ENCODE results near the gene PACC1. TPM values are rescaled to one million over a fixed set of nuclear protein-coding genes. Genes with fewer than 3 reads are reported as not detected.

PACC1 gene
- total RNA-seq = 9.7 and 21.2 TPM in 2 replicates

DNA sequence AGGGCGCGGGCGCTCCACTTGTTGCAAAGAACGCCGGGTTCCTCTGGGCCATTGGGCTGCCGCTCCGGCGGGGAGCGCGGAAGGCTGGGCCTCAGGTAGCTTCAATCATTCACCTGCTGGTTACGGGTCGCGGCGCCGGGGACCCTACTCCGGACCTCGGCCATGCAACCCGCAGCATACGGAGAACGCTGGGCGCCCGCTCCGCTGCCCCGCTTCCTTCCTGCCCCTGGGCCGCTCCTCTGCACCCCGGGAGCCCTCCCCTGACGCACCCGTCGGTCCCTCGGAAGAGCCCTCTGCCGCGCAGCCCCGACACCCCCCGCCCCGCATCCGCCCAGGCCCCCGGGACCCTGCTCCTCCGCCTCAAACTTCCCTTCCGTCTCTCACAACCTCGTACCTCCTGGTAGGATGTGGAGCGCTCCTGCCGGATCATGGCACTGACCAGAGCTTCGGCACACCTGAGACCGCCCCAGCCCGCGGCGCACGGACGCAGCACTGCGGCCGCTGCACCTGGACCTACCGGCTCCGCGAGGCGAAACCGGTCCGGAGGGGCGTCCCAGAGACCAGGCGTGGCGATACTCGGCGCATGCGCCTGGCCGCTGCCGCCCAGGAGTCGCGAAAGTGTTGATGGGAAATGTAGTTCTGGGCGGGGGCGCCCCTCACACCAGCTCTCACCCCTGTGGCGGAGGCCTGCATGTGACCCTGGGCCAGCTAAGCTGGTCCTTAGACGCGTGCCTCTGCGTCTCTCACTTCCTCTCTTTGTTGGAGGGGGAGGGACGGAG lies at the start of gene PACC1:
Gene PACC1 (minus strand): TSS at position 559 of the 779 bp plus-strand sequence. CDS start 129 bp downstream, at position 430.
- DNase-seq (ENCODE audit: low read depth) = peak; percentile 56

DNA sequence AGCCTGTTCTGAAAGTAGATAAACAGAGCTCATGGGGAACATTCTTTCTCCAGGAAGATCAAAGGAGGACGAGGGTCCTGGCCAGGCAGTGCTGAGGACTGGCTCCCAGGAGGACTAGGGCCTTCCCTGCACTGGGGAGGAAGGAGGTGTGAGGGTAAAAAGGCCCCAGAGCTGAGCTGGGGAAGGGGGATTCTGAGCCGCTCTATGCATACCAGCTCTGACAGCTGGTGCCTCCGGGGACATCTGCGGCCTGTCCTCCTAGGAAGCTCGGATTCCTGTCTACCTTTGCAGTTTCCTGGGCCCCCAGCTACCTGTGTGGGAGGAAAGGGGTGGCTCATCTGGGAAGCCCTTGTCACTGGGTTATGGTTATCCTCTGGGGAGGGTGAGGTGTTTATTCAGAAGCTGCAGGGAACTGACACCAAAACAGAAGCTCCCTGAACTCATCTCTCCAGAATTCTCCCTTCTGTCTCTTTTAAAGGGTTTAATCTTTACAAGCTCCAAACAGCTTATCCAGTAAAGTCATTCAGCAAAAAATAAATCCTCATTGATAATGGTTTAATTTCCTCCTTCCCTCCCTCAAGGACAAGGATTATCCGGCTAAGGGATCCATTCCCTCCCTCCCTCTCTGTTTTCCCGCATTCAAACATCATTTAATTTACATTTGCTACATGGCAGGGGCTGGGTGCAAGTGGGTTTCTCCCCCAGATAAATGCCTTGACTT lies 49.0 kb upstream of the PACC1 start:
- DNase-seq (ENCODE audit: low read depth) = no peak

DNA sequence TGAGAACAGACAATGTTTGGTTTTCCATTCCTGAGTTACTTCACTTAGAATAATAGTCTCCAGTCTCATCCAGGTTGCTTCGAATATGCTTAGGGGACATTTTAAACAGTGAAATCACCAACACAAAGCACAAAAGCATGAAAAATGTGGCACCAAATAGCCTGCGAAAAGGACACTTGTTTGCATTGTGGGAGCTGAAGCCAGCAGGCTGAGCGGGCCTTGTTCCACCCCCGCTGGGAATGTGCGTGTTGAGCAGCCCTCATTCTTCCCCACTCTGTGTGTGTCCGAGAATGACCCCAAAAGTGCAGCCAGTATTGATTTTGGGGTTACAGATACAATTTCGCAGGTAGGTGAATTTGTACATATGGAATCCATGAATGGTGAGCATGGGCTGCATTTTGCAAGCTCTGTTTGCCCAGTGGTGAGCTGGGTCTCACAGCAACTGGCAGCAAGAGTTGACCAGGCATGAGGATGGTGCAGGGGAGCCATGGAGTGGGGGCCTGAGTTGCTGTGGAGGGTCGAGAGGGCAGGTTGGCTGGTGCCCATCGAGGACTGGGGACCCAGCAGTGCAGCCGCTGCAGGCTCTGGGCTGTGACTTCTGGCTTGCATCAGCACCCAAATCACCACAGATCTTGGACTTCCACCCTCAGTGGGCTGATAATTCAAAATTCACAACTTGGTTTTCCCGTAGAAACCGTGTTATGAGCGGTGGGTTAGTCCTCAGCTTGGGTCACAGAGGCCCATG lies 47.4 kb upstream of the PACC1 start:
- DNase-seq (ENCODE audit: low read depth) = no peak

DNA sequence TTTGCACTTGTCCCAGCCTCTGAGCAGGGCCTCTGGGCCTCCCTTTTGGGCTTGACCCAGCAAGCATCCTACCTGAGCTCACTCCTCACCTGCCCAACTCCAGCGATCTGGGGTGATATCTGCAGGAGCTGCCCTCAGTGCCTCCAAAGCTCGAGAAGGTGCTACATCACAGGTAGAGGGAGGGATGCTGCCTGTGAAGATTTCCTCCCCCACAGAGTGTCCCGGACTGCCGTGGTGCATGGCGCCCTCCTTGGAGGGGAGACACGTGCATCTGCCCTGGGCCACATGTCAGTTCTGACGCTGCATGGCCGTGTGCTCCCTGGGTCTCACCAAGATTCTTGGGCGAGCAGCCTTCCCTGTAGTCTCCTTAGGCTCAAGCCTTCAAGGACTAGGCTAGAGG lies 45.7 kb upstream of the PACC1 start:
- no peak for DNase-seq (ENCODE audit: low read depth)

DNA sequence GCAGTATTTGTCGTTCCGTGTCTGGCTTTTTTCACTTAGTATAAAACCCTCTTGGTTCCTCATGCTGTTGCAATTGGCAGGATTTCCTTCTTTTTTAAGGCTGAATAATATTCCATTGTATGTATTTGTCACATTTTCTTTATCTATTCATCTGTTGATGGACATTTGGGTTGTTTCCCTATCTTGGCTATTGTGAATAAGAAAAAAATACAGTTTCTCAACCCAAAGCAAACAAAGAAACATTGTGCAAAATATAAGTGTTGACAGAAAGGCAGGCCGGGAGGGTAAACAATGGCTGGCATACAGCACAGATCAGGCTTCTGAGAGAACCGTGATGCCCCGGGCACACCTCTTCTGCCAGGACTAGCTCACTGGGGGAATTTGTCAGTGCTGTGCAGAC lies 45.0 kb upstream of the PACC1 start:
- DNase-seq (ENCODE audit: low read depth) = no peak

DNA sequence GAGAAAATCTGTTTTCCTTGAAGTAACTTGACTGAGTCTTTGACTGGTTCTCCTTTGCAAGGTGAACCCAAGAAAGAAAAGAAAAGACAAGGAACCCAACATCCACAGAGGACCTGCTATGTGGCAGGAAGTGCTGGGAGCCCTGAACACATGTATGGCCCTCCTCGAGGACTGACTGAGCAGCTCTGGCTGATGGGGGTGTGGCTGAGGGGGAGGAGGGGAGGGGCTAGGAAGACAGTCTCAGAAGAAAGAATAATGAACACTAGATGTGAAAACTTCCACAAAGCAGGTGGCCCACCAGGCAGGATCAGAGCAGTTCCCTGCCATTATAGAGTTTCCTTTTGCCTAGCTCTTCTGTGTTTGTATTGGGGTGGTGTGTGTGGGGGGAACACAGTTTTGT lies 44.1 kb upstream of the PACC1 start:
- DNase-seq (ENCODE audit: low read depth) = no peak

DNA sequence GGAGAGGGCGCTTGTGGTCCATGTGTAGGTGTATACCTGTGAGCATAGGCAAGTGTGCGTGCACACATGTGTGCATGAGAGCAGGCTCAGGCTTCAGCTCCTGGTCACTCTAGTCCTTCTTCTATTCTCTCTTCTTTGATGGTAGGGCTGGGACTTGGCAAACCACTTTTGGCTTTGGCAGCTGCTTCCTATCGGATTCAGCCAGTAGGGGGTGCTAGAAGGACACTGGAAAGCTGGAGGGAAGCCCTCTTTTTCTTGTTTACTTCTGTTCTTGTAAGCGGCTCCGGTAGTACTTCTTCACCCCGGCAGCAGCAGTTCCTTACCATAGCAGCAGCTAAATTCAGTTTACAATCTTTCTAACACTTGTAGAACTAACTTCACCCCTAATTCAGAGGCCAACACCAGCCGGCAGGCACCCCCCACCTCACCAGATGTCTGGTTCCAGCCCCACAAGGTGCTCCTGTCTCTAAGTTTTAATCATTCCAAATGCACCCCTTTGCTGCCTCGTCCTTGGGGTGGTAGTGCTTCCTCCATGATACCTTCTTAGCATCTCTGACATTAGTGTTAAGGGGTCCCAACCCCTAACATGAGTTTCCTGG lies 43.2 kb upstream of the PACC1 start:
- peak; percentile 34 for DNase-seq (ENCODE audit: low read depth)

DNA sequence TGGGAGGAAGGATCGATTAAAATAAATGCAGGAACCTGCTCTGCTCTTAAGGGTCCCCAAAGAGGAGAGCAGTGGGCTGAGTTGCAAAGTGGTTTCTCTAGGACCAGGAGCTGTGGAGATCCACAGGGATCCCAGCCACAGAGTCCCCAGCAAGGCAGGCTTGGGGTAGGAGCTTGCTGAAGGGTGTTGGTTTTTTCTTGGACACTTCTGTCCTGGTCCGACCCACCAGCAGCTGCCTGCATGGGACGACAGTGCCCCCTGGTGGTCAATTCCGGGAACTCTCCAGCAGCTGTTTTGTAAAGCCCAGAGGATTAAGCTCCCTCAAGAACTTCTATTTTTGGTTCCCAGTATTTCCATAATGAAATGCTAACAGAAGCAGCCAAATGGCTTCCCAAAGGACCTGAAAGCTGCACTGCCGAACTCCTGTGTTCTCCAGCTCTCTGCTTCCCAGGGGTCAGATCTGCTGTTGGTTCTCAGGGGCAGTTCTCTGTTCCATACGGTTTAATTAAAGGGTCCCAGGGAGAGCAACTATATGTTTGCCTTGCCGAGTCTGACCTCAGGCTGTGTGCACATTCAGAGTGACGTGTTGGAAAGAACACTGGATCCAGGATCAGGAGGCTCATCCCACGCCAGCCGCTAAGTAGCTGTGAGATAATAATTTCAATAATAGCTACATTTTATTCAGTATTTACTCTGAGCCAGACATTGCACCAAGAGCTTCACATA lies 41.3 kb upstream of the PACC1 start:
- DNase-seq (ENCODE audit: low read depth) = peak; percentile 64

DNA sequence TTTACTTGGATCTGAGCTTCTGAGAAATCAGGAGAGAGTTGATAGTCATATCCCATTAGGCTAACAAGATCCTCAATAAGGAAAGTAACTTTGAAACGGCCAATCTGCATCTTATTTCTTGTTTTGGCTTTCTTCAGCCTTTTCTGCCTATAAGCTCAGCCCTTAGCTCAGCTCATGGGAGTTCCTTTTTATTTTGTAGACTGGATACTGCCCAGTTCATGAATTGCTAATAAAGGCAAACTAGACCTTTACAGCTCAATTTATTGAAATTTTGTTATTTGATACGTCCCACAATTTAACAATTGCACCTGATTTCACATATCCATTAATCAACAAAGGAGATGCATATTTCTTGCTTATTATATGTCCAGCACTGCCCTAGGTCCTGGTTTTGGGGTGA lies 40.7 kb upstream of the PACC1 start:
- no peak for DNase-seq (ENCODE audit: low read depth)

DNA sequence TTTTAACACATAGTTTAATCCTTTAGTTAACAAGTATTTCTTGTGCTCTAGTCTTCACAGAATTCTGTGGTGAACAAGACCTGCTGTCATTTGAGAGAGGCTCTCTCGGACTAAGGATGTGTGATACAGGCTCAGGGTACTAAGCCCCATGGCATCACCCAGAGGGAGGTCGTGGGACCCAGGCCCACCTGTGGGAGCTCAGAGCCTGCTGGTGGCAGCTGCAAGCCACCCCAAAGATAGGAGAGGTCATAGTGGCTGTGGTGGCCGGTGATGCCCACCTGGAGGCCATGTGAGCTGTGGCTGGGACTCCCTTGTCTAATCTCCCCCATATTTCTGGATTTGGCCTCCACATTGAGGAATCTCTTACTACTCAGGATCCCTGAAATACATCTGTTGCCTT lies 40.1 kb upstream of the PACC1 start:
- DNase-seq (ENCODE audit: low read depth) = no peak

DNA sequence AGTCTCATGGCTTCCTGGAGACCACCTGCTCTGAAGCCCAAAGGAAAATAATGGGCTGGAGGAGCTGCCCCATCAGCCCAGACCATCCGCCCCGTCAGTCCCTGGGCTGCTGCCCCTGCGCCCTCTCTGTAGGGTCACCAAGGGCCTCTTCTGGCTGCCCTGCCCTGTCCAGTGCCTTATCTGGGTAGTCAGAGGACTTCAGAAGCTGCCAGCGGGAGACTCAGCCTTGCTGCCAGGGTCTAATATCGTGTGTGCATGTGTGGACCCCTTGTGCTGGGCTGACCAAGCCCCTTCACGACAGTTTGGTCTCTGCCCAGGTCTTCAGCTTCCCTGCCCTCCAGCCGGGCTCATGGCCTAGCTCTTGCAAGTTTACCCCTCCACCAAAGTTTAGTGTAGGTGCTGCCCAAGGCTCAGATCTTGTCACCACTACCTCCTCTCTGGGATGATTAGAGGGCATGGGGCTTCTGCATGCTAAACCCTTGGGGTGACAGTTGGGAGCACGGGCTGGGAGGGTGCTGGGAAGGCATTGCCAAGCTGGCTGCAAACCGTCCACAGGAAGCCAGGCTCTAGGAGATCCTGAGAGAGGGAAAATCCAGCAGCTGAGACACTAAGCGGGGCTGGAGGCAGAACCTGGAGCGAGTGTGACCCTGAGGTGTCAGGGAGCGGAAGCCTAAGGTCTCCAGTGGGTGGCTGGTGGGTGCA lies 38.6 kb upstream of the PACC1 start:
- no peak for DNase-seq (ENCODE audit: low read depth)

DNA sequence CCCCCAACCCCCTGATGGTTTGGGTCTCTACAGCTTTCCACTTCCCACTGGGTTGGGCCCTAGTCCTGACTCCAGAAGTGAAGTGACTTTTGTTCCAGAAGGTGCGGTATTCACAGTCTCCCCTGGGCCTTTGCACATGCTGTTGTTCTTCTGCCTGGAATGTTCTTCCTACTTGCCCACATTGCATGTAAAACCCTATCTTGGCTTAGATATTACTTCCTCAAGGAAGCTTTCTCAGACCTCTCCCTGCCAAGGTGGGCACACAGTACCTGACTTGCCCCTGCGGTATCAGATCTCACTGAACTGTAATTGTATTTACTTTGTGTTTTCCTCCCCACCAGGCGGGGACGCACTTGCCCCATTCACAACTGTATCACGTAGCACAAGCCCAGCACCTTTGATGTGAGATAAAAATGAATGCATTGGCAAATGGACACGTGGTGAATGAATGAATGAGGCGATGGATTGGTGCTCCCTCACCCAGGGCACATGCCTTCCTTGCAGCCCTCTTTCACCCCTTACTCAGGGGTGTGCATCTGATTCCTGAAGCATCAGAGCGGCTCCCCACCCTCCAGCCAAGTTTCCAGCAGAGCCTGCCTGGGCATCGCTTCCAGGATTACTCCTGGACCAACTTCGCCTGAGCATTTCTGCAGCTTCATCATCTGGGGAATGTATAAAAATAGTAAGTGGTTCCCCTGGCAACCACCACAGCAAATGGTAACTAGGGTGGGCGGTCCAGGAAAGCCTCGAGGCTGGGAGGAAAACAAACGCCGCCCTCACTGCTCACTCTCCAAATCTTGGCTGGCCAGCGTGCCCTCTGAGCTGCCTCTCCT lies 37.9 kb upstream of the PACC1 start:
- no peak for DNase-seq (ENCODE audit: low read depth)

DNA sequence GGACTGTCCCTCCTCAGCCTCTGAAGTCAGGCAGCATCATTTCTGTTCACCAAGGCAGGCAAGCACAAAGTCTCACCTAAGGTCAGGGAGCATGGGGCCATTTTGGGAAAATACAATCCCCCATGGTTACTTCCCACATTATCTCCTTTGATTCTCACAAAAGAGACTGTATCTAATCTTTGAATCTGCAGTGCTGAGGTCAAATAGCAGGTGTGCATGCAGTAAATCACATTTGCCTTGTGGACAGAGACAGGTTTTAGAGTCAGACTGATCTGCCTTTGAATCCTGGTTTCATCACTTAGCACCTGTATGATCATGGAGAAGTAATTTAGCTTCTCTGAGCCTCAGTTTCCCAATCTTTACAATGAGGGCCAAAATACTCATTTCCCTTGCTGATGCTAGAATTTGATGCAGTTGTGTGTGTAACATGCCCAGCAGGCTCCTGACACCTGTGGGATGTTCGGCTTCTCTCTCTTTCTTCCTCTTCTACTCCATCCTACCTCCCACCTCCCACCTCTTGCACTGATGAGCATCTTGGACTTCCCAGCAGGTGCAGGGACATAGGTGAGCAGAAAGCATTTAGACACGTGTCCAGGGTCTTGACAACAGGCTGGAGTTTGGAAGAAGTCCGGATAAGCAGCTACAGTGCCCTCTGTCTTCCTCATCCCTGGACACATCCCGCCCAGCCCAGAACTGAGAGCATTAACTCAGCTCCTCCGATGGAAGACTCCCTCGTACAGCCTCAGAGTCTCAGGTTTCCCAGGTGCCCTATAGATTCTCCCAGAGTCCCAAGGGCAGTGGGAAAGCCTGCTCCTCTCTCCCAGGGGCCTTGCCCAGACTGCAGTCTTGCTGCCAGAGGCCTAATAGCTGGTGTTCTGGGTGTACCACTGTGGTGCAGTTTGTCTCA lies 37.0 kb upstream of the PACC1 start:
- no peak for DNase-seq (ENCODE audit: low read depth)

DNA sequence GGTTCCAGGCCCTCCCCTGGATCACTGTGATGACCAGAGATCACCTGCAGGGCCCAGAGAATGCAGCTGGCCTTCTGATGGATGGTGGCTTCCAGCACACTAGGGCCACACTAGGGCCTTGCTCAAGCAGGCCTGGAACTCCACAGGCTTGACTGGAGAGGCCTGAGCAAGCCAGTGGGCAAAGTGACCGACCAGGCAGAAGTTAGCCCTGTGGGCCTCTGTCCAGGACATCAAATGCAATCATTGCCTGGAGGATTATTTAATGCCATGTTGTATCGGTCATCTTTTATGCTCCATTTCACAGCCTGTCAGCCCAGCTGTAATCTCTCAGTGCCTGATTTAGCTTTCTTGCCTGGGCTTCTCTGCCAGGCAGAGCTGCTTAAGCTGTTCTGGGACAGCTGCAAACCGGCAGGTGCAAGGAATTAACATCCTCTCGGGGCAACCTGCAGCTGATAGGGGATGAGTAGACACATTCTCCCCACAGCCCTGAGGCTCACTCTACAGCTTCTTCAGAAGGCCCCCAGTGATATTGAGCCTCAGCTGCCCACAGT lies 35.7 kb upstream of the PACC1 start:
- DNase-seq (ENCODE audit: low read depth) = no peak

DNA sequence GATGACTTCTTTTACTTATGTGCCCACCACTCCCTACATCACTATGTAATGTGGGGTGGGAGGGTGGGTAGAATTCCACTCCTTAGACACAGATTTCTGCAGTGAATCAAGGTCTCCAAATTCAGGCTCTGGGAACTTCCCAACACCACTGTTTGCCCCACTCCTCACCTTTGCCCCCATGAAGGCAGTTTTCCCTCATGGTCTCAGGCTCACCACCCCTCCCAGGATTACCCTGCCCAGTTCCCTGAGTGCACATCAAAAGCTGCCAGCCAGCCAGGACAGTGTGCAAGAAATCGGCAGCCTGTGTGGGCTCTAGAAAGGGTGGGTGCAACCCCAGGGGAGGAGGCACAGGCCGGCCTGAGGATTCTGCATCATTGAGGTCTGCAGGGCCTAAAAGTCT lies 32.8 kb upstream of the PACC1 start:
- DNase-seq (ENCODE audit: low read depth) = no peak

DNA sequence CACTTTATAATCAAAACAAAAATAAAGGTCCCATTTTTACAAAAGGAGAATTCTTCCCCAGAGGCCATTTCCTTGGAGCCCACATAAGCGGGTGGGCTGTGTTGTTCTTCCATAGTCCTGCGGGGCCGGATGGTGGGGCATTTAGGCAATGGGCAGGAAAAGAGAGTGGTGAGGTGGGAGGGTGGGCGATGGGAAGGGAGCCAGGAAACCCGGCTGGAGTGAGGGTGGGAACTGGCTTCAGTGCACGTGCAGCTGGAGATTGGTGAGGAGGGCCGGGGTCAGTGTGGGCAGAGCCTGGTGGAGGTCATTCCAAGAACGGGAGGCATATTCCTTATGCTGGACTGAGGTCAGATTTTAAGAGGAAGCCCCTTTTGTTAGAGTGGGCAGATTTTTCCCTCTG lies 31.6 kb upstream of the PACC1 start:
- DNase-seq (ENCODE audit: low read depth) = no peak

DNA sequence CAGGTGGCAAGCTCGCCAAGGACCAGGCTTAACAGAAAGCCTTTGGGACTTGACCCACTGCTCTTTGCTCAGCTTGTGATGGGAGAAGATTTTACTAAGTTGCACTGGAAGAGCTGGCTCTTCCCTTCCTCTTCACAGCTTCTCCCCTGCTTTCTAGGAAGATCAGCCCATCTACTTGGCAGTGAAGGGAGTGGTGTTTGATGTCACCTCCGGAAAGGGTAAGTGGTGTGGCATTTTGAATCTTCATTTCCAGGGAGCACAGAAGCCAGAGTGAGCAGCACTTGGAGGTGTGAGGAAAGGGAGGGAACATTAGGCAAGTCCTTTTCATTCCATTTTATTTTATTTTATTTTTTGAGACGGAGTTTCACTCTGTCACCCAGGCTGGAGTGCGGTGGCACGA lies 27.7 kb upstream of the PACC1 start:
- DNase-seq (ENCODE audit: low read depth) = no peak

DNA sequence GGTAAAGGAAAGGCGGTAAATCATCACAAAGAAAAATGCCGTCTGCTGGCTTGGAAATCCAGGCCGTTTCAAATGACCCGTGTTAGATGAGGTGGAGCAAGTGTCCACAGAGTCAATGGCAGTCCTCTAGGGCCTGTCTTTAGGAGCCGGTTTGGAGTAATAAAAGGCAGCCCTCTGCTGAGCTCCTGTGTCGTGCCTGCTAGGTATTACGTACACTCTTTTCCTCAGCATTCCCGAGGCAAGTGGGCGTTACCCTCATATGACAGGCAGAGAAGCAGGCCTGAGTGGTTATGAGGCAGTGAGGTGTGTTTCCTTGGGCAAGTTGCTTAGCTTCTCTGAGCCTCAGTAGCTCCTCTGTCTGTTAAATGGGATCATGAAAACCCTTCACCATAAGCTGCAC lies 25.7 kb upstream of the PACC1 start:
- DNase-seq (ENCODE audit: low read depth) = no peak

DNA sequence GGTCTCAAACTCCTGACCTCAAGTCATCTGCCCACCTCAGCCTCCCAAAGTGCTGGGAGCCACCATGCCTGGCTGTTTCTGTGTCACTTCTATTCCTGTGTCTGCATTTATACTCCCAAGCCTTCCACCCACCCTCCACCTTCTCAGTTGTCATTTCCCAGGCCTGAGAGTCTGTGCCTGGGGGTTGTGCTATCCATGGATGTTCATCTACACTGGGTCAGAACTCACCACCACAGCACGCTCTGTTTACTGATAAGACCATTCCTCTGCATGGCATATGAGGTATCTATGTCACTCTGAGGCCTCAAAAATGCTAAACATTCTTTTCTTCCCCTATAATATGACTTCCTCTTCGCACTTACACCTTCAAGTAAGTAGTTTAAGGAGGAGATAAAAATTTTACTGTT lies 24.1 kb upstream of the PACC1 start:
- DNase-seq (ENCODE audit: low read depth) = no peak

All from renal cortical epithelial cell (primary cell).